Measurements from ENCODE around the gene VAV2. TPM values are rescaled to one million over a fixed set of nuclear protein-coding genes. Genes with fewer than 3 reads are reported as not detected.

VAV2 gene
- total and polyA plus RNA-seq, 2 experiments from 2014 or later: 10.8 to 15.3 TPM

- no peaks in the 10 kb centered on the region for H3K27me3 ChIP-seq
- H3K4me3 ChIP-seq: no peak overlapping the region
- H3K9me3 ChIP-seq (ENCODE audit: low read depth): no peaks in the 10 kb centered on the region
- no peak overlapping the region for H3K27ac ChIP-seq
- DNase-seq (ENCODE audit: low read depth in 1 of 2, low spot score in 1 of 2): peak in 1 of 2 donors; percentile 29
- H3K4me1 ChIP-seq (ENCODE audit: low read depth): peaks cover 4% of the 10 kb centered on the region
- TF ChIP-seq CTCF (IDR thresholded peaks at IDR 0.05; ENCODE audit: low read depth, low read length): no peak
- no peaks in the 10 kb centered on the region for H3K36me3 ChIP-seq
These were observed 128.1 kb downstream of the VAV2 start for GRCh38 chr9:133864011-133864410.

GRCh38 chr9:133863257-133863592 lies 128.9 kb downstream of the VAV2 start:
- H3K9me3 ChIP-seq (ENCODE audit: low read depth): no peaks in the 10 kb centered on the region
- H3K27me3 ChIP-seq: no peaks in the 10 kb centered on the region
- no peak for DNase-seq (ENCODE audit: low read depth in 1 of 2, low spot score in 1 of 2)
- no peaks in the 10 kb centered on the region for H3K36me3 ChIP-seq
- TF ChIP-seq CTCF (IDR thresholded peaks at IDR 0.05; ENCODE audit: low read depth, low read length): no peak
- H3K4me1 ChIP-seq (ENCODE audit: low read depth): peaks cover 4% of the 10 kb centered on the region
- H3K4me3 ChIP-seq: no peak overlapping the region
- no peak overlapping the region for H3K27ac ChIP-seq

- no peak overlapping the region for H3K4me3 ChIP-seq
- no peaks in the 10 kb centered on the region for H3K27me3 ChIP-seq
- no peaks in the 10 kb centered on the region for H3K36me3 ChIP-seq
- no peaks in the 10 kb centered on the region for H3K9me3 ChIP-seq (ENCODE audit: low read depth)
- H3K4me1 ChIP-seq (ENCODE audit: low read depth): peaks cover 4% of the 10 kb centered on the region
- no peak for DNase-seq (ENCODE audit: low read depth in 1 of 2, low spot score in 1 of 2)
- H3K27ac ChIP-seq: no peak overlapping the region
- TF ChIP-seq CTCF (IDR thresholded peaks at IDR 0.05; ENCODE audit: low read depth, low read length): no peak
These were observed 129.4 kb downstream of the VAV2 start for GRCh38 chr9:133862585-133863256.

GRCh38 chr9:133861692-133862091 lies 130.4 kb downstream of the VAV2 start:
- no peak overlapping the region for H3K4me3 ChIP-seq
- no peak for TF ChIP-seq CTCF (IDR thresholded peaks at IDR 0.05; ENCODE audit: low read depth, low read length)
- H3K27me3 ChIP-seq: no peaks in the 10 kb centered on the region
- H3K27ac ChIP-seq: no peak overlapping the region
- H3K36me3 ChIP-seq: no peaks in the 10 kb centered on the region
- DNase-seq (ENCODE audit: low read depth in 1 of 2, low spot score in 1 of 2): no peak
- H3K4me1 ChIP-seq (ENCODE audit: low read depth): peaks cover 4% of the 10 kb centered on the region
- H3K9me3 ChIP-seq (ENCODE audit: low read depth): no peaks in the 10 kb centered on the region

- no peaks in the 10 kb centered on the region for H3K9me3 ChIP-seq (ENCODE audit: low read depth)
- H3K36me3 ChIP-seq: no peaks in the 10 kb centered on the region
- no peaks in the 10 kb centered on the region for H3K27me3 ChIP-seq
- no peak overlapping the region for H3K4me3 ChIP-seq
- DNase-seq (ENCODE audit: low read depth in 1 of 2, low spot score in 1 of 2): no peak
- H3K4me1 ChIP-seq (ENCODE audit: low read depth): peaks cover 4% of the 10 kb centered on the region
- TF ChIP-seq CTCF (IDR thresholded peaks at IDR 0.05; ENCODE audit: low read depth, low read length): no peak
- H3K27ac ChIP-seq: no peak overlapping the region
These were observed 131.0 kb downstream of the VAV2 start for GRCh38 chr9:133861086-133861485.

Measured in cardiac muscle cell (in vitro differentiated cells and primary cell).